Measurements from ENCODE around the gene HSPA4L.

- TF ChIP-seq POLR2AphosphoS5 (IDR thresholded peaks at IDR 0.05), result no peak
- TF ChIP-seq CTCF (IDR thresholded peaks at IDR 0.05), result no peak
- no peak for TF ChIP-seq POLR2A (IDR thresholded peaks at IDR 0.05; ENCODE audit: low read depth)
Measured at GRCh38 chr4:127856196-127856812, 74.2 kb downstream of the HSPA4L start.
